Thyroid gland (tissue), 4 donors: Measurements from ENCODE around the gene ECT2L. TPM values are rescaled to one million over a fixed set of nuclear protein-coding genes. Genes with fewer than 3 reads are reported as not detected.

Experiments used
- DNase-seq, 2 donors: peaks; one replicate each; pipeline ENCODE4 v3.0.0-alpha.2; 2019
- H3K27ac ChIP-seq, 3 donors: fragments of 200-600 bp; sonication (generic); 1 replicate in 2 of 3; 2 replicates in 1 of 3; pipeline ENCODE4 v1.5.1; 2016 to 2019; ENCODE audit warnings: mild to moderate bottlenecking in 1 of 3, moderate library complexity in 1 of 3
- H3K27me3 ChIP-seq: fragments of 200-600 bp; sonication (generic); one replicate; pipeline ENCODE4 v1.5.1; 2019
- H3K36me3 ChIP-seq, 2 donors: fragments of 200-600 bp; sonication (generic); one replicate each; pipeline ENCODE4 v1.5.1; 2016 to 2019
- H3K4me1 ChIP-seq, 2 donors: fragments of 200-600 bp; sonication (generic); one replicate each; pipeline ENCODE4 v1.5.1; 2017 to 2019
- H3K4me3 ChIP-seq, 3 donors: fragments of 200-600 bp; sonication (generic); replicated peaks in 1 of 3; 1 replicate in 2 of 3; 2 replicates in 1 of 3; pipeline ENCODE4 v1.5.1; 2016; ENCODE audit warnings: mild to moderate bottlenecking in 1 of 3
- H3K9me3 ChIP-seq: fragments of 200-600 bp; sonication (generic); one replicate; pipeline ENCODE4 v1.5.1; 2017
- CTCF ChIP-seq, 6 experiments: fragments of 200-600 bp in 3 of 6; fragments of 450-650 bp in 3 of 6; sonication (generic) in 3 of 6; IDR thresholded peaks; one replicate each; pipeline ENCODE4 v1.5.1; 2016 to 2019; ENCODE audit warnings: antibody characterized with exemption in 6 of 6, mild to moderate bottlenecking in 2 of 6, inconsistent platforms in 1 of 6, moderate library complexity in 1 of 6
- POLR2A ChIP-seq, 2 donors: fragments of 450-650 bp; IDR thresholded peaks; one replicate each; pipeline ENCODE4 v1.6.1; 2017; ENCODE audit warnings: antibody characterized with exemption in 2 of 2, mild to moderate bottlenecking in 2 of 2, moderate library complexity in 1 of 2
- WGBS, 2 donors: methylation state at CpG; one replicate each; pipeline ENCODE4 v1.1.5; 2017; 5-methylcytosine and 5-hydroxymethylcytosine counted together
- intact Hi-C: fragments of 100-400 bp; cut with DNase I; formaldehyde crosslinking; loops from one replicate; pipeline ENCODE4 v1.15.1; 2023
- total RNA-seq, 4 donors: library from RNA; depleted of rRNA; stranded (reverse); fragments of >200 nt; gene quantifications; one replicate each; pipeline ENCODE4 v1.2.3, GENCODE V29; 2016

ECT2L gene
- total RNA-seq, 4 donors from 2014 or later = 0.11 to 8.7 (median 0.16) TPM

GRCh38 chr6:138882369-138883017 lies 86.6 kb downstream of the ECT2L start:
- Histone ChIP-seq H3K4me1 (no peaks in the 10 kb centered on the region), H3K4me3 (no peak overlapping the region), H3K36me3 (no peaks in the 10 kb centered on the region), H3K27ac (no peak overlapping the region), H3K27me3 (no peaks in the 10 kb centered on the region), H3K9me3 (no peaks in the 10 kb centered on the region)
- no peak for DNase-seq
- intact Hi-C loops = no loop called here
- WGBS, 2 donors = 91 to 97% methylated on average over 7 of the region's 7 CpGs
- no peak for TF ChIP-seq CTCF (IDR thresholded peaks at IDR 0.05)
- no peak for TF ChIP-seq POLR2A (IDR thresholded peaks at IDR 0.05)

GRCh38 chr6:138885156-138885819 lies 89.4 kb downstream of the ECT2L start:
- H3K27ac ChIP-seq = no peak overlapping the region
- no peaks in the 10 kb centered on the region for H3K9me3 ChIP-seq
- no peaks in the 10 kb centered on the region for H3K4me1 ChIP-seq
- no peaks in the 10 kb centered on the region for H3K36me3 ChIP-seq
- intact Hi-C loops = no loop called here
- no peak for TF ChIP-seq POLR2A (IDR thresholded peaks at IDR 0.05)
- no peak for TF ChIP-seq CTCF (IDR thresholded peaks at IDR 0.05)
- H3K27me3 ChIP-seq = no peaks in the 10 kb centered on the region
- DNase-seq = no peak
- no peak overlapping the region for H3K4me3 ChIP-seq
- WGBS, 2 donors = 87 to 97% methylated on average over 13 of the region's 13 CpGs

- no peaks in the 10 kb centered on the region for H3K4me1 ChIP-seq
- H3K9me3 ChIP-seq = no peaks in the 10 kb centered on the region
- no peaks in the 10 kb centered on the region for H3K36me3 ChIP-seq
- H3K27me3 ChIP-seq = no peaks in the 10 kb centered on the region
- intact Hi-C loops = no loop called here
- 85 to 95% methylated on average over 3 of the region's 3 CpGs for WGBS, 2 donors
- no peak overlapping the region for H3K27ac ChIP-seq
- DNase-seq = no peak
- no peak overlapping the region for H3K4me3 ChIP-seq
- TF ChIP-seq CTCF (IDR thresholded peaks at IDR 0.05) (no peak), POLR2A (IDR thresholded peaks at IDR 0.05) (no peak)
Observed at GRCh38 chr6:138891255-138891986, 95.5 kb downstream of the ECT2L start.

GRCh38 chr6:138896104-138896756 lies 100.3 kb downstream of the ECT2L start:
- Histone ChIP-seq H3K9me3 (no peaks in the 10 kb centered on the region), H3K27ac (no peak overlapping the region), H3K36me3 (no peaks in the 10 kb centered on the region), H3K4me3 (no peak overlapping the region), H3K4me1 (no peaks in the 10 kb centered on the region), H3K27me3 (no peaks in the 10 kb centered on the region)
- DNase-seq = no peak
- TF ChIP-seq CTCF (IDR thresholded peaks at IDR 0.05) = no peak
- intact Hi-C loops = no loop called here
- 92 to 94% methylated on average over 8 of the region's 8 CpGs for WGBS, 2 donors
